ENCODE results near the gene SDHA.
"Not testable (repeated sequence)": the region's sequence is repeated elsewhere in the genome, so short reads cannot be mapped to it uniquely, and the experiment has no call there.

SDHA gene

DNA sequence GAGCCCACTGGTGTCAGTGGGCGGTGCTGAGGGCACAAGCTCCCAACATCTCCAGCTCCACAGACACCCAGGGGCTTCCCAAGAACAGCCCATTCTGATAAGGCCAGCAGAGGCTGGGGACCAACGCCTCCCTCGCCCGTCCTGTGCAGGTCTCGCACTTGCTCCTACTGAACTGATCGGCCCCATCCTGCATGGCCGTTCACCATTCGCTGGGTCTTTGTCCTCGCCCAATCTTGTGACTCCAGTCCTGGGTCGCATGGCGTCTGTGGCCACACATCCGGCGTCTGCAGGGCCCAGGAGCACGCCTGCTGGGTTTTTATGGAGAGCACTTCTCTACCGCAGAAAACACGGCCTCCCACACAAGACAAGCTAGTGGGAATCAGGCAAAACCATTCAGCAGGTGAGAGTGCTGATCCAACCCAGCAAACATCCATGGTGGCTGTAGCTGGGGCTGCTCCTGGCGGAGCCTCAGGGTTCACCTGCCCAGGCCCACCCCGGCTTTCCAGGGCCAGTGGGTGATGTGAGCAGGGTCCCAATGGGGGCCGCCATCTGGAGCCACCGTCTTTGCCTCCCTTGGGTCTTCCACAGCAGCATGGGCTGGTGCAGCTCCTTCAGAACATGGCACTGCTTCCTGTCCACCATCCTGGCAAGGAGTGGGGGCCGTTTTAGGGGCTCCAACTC lies 19.5 kb upstream of the SDHA start:
- no peak for DNase-seq

DNA sequence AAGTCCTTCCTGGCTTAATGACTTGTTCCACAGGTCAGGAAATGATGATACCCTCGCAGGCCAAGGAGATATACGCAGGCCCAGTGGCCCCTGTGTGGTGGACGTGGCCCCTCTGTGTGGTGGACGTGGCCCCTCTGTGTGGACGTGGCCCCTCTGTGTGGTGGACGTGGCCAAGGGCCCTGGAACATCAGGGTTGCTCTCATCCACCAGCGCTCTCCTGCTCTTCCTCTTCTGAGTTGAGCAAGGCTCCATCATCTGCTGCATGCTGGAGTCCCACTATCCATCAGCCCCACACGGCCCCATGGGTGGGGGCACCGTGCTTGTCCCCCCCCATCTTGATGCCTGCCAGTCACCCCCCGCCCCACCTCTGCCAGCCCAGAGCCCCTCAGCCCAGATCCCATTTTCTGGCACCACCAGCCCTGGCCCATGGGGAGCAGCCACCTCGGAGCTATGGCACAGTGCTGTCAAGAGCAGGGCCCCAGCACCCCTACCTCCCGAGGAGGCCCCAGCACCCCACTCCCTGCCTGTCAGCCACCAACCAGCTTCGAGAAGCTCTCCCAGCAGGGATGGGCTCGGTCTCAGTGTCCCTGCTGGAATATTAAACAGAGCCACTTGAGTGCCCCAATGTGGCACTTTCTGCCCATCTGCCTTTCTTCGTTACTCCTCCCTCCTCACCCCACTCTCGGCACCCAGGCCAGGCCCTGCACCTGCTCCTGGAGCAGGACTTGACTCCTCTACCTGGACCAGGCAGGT lies 18.7 kb upstream of the SDHA start:
- DNase-seq: no peak

DNA sequence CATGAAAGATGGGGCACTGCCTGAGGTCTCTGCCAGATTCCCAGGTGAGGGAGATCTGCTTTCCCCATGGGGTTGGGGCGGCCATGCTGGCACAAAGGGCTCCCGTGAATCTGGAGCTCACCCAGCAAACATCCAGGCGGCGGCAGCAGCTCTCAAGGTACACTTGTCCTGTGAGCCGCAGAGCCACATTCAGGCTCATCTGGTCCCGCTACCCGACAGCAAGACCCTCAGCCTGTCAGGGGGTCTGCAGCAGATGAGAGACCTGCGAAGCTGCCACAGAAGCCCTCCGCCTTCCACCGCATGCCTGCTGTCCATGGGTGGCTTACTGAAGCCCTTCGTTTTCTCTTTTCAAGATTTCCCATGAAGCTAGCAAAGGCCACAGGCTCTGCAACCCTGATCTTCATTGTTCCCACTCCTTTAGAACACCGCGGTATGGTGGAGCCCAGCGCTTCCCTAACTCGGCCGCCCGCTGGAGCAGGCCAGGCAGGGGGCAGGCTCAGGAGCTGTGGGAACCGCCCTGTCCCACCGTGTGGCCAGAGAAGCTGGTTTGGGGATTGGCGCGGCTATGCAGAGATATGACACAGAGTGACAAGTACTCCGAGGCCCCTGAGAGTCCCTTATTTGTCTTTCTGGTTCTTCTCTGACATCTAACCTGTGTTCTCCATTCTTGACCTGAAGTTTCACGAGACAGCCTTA lies 18.0 kb upstream of the SDHA start:
- no peak for DNase-seq

DNA sequence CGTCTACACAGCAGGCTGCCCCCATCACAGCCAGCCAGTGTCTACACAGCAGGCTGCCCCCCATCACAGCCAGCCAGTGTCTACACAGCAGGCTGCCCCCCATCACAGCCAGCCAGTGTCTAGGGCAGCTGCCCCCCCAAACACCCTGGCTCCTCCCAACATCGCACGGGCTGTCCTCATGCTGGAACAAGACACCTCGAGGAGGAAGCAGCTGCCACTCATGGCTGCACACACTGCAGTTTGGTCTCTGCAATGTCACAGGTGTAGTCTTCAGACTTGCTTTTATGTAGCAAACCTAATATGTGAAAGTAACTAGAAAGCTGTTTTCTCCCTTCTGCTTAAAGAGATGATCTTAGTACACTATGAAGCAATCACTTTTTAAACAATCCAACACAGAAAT lies 17.1 kb upstream of the SDHA start:
- no peak for DNase-seq

DNA sequence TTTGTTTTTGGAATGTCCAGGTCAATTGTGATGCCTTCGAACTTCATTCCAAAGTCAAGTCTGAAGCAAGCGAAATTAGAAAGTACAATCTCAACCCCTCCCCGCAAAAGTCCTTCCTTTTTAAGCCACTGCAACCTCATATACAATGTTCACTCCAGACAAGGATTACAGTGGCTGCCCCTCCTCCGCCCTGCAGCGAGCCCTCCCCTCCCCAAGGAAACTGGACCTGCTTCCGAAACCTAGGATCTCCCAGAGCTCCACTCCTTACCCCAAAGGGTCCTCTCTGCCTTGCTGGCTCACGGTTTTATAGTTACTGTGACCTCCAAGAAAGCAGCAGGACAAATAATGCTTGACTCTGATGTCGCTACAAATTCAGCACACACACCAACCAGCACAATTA lies 16.4 kb upstream of the SDHA start:
- DNase-seq: no peak

DNA sequence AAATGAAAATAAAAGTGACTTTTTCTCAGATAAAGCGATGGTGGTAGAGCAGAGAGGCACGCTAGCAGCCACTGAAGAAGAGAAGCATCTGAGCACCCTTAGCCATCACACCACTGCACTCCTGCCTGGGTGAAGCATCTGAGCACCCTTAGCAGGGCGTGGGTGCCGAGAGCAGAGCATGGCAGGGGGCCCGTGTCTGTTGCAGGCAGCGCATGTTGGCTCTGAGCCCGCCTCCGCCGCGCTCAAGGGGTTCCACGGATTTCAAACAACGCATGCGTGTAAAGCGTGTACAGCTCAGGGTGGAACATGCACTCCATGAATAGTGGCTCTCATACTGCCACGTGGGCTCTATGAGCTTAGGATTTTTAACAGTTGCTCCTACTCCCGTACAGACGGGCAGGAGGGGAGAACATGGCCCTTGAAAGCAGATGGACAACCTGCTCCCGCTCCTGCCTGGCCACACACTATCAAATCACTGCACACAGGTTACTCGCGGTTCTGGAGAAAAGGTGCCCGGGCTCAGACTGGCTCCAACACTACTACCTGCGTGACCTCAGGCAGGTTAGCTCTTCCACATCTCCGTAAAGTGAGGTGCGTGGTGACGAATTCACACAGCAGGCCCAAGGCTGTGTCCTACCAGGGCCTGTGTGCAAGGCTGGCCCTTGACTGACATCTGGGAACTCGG lies 14.7 kb upstream of the SDHA start:
- no peak for DNase-seq

DNA sequence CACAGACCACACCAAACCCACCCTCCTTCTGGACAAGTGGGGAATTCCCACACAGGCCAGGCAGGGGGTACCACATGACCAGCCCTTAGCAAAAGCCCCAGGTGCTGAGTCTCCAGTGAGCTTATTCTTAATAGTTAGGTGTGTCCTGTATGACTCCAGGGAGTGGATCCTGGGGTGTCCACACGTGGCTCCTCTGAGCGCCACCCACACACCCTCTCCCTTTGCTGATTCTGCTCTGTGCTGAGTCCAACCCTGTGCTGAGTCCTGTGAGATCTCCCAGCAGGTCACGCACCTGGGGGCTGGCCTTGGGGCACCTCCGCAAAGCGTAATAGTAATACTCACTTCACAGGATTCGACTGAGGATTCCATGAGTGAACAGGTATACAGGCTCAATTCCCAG lies 14.1 kb upstream of the SDHA start:
- DNase-seq: no peak

DNA sequence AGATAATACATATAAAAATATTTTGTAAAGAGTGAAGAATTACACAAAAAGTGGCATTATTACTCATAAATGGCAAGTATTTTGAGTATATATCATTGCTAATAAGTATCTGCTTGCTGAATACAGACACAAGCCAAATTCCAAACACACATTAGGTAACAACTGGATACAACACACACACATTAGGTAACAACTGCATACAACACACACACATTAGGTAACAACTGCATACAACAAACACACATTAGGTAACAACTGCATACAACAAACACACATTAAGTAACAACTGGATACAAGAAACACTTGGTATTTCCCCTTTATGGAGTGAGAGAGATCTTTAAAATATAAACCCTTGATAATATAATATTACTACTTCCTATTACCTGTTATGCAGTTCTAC lies 13.7 kb upstream of the SDHA start:
- DNase-seq: no peak

DNA sequence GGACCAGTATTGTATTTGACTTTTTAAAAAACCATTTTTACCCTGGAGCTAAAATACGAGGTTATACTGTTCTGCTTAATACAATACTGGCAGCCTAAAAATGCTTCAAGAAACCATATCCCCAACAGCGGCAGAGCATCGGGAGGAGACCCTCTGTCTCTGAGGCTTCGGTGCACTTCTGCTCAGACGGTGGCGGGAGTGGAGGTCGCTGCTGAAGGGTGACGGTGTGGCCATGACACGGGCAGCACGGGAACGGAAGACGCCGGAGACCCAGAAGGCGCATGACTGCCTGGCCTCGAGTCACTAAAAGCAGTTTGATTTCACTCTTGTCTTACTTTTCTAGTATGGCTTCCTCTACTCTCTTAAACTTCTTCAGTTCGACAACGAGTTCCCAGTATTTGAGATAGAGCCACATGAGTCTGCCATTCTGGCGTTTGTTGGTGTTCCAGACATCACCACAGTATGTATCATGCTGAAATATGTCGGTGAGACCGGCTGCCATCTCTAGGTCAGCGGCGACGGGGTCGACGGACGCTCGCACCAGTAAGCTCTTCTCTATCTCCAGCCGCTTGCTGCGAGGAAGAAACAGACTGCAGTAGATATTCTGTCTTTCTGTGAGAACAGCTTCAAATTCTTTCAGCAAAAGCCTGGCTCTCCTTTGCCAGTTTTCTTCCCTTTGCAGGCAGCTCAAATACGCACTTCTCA lies 13.0 kb upstream of the SDHA start:
- DNase-seq: no peak

DNA sequence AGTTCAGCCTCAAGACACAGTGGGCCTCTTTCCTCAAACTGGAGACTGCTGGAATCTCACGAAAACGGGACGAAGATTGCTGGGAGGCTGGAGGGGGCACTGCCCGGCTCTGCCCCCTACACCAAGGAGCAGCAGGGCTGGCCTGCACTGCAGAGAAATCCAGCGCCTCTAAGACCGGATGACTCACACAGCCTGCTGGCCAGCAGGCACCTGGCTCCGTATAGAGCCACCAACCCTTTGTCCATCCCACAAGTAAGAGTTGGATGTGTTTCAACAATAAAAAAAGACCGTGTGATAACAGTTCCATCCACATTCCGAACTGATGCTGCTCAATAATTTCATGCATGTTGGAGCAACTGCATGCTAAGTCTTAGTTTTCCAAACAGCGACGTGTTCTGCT lies 11.7 kb upstream of the SDHA start:
- DNase-seq: no peak

DNA sequence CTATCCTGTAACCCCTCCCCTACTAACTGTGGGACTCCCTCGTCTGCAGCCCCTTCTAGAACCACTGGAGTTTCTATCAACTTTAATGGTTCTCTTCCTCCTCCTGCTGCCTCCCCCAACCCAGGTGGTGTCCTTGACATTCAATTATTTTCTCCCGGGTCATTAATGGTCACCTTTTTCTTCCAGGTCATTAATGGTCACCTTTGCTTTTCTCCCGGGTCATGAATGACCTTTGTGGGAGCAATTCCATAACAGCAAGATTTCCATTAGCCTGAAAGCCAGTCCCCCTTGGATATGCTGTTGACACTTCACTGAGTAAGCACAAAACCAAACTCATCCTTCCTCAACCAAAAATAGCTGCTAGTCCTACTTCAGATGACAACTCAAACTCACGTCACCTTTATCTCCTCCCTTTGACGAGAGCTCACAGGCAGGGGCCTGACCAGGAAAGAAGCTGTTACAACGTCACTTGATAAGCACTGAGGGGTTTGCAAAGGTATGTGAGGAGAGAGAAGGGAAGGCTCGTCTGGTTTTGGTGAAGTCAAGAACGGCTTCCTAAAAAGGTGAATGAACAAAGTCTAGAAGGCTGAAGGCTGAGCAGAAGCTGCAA lies 11.1 kb upstream of the SDHA start:
- DNase-seq: no peak

DNA sequence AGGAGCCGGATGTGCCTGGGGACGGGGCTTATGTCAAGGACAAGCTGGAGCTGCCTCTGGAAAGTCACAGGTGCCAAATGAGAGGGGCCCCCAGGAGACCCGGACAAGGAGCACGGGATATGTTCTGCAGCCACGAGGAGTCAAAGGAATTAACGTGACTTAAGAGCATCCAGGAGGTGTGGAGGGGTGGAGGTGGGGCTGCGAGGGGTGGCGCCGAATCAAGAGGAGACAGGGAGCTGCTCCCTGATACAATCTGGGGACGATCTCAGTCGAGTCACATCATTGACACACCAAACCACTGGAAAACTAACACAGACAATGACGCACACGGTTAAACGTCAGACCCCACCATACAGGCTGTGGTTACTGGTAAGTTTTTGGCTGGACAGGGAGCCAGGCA lies 10.5 kb upstream of the SDHA start:
- no peak for DNase-seq

DNA sequence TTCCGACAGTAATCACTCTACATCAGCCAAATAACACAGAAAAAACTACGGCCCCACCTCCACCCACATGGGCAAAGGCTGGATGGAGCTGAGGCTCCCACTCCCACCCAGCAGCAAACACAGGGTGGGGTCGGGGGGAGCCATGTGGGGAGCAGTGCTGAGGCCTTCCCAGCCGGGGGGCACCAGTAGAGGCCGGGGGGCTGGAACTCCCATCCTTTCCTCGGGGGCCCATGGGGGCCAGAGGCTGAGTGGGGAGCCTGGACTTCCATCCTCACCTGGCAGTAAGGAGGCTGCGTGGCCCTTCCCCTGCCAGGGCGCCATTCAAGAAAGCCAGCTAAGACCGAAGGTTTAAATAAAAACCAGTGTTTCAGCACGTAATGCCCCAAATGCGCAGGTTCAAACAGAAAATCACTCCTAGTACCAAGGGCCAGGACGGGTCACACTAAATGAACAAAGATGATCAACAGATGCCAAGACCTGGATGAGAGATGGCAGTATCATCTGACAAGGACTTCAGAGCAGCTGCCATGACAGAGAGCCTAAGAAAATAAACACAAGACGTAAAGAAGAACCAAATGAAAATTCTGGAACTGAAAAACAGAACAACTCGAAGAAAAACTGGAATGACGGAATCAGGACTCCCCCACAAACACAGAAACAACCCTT lies 9.5 kb upstream of the SDHA start:
- no peak for DNase-seq

DNA sequence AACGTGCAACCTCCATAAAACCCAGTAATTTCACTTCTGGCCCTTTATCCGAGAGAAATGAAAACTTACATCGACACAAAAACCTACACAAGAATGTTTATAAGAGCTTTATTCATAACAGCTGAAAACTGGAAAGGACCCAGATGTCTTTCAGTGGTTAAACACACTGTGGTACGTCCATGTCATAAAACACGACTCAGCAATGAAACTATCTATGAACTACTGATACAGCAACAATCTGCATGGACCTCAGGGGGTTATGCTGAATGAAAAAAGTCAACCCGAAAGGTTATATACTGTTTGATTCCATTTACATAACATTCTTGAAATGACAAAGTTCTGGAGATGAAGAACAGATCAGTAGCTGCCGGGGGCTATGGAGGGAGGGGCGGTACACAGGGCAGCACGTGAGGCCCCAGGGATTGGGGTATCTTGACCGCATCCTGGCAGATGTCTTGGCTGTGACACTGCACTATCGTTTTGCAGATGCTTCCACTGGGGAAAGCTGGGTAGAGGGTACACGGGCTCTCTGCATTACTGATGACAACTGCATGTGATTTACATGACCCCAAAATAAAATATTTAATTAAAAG lies 4.2 kb upstream of the SDHA start:
- DNase-seq: no peak

DNA sequence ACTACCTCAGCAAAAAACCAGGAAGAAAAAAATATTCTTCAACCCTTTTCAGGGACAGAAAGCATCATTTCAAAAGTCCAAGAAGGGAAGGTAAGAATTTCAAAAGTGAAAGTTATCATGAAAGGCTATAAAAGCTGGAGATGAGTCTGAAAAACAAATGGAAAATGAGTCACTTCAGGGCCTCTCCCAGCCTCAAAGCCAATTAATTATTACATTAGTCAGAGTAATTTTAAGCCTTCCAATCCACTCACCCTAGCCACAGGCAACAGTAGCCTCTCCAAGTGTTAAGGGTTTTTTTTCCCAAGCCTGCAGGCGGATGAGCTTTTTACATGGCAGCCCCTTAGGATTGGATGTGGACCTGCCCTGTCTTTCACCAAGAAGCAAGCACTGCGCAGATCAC lies 2.9 kb upstream of the SDHA start:
- DNase-seq: not testable (repeated sequence)

DNA sequence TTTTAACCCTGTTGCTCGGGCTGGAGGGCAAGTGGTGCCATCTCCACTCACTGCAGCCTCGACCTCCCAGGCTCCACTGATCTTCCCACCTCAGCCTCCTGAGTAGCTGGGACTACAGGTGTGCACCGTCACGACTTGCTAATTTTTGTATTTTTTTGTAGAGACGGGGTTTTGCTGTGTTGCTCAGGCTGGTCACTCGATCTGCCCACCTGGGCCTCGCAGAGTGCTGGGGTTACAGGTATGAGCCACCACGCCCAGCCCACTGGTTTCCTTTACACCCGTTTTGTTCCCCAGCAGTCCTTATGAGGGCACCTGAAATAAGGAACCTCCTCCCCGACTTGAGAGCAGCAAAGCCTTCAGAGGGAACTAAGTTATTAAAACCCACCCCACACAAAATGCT lies 2.0 kb upstream of the SDHA start:
- not testable (repeated sequence) for DNase-seq

DNA sequence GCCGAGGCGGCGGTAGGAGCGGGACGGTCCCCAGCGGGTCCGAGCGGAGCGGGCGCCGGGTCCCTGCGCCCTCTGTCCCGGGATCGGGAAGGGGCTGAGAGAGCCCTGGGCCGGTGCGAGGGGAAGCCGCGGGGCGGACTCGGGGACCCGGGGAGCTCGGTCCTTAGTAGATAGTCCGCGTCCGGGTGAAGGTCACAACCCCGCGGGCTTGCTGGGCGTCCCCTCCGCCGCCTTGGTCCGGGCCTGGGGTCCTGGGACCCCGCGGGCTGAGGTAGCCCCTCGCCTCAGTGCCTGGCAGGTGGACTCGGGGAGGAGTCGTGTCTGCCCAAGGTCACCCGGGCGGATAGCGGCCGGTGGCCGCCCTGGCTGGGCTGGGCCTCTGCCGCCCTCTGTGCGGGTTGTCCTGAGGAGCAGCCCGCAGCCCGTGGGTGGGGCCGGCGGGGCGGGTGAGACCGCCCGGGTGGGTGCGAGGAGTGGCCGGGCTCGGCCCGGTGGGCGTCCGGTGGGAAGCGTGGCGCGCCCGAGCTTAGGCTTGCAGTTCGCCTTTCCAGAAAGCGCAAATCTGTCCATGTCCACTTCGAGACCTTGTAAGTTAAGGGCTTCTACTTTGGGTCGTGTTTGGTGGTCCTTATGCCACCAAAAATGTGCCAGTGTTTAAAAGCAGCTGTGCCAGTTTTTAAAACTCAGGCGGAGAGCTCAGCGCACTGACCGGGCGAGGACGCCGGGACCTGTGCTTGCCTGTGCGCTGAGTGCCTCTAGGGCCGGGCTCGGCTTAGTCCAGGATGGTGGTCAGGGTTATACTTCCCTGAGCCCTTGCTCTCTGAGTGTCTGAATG lies 554 bp downstream of the SDHA start:
- DNase-seq: no peak

DNA sequence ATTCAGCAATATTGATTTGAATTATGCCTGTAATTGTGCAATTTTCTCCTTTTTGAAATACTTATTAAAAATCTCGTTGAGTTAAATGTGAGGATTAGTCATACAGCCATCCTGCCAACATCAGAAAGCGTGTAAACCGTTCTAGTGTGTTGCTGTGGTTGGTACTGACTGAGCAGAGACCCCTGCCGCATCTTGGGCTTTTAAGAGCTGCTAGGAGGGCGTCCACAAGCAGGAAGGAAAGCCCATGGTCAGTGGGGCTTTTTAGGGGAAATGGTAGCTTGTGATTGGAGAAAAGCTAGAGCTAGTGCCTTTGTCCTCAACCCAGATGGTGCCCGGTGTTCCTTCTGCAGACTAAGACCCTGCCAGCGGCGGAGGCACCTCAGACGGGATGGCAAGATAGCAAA lies 1.3 kb downstream of the SDHA start:
- DNase-seq: no peak

DNA sequence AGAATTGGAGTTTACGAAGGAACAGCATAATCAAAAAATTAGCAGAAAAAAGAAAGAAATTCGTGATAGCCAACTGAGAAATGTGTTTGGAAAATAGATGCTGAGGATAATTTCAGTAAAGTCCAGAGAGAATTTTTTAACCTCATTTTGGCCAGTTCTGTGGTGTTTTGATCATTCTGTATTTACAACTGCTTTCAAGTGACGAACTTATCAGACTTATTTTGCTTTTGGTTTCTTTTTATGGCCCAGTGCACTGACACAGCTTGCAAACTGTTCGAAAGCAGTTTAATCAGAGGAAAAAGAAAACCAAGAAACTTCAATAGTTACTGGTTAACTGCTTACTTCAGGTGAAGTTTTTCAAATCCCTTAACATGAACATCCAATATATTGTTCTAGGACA lies 1.9 kb downstream of the SDHA start:
- no peak for DNase-seq

DNA sequence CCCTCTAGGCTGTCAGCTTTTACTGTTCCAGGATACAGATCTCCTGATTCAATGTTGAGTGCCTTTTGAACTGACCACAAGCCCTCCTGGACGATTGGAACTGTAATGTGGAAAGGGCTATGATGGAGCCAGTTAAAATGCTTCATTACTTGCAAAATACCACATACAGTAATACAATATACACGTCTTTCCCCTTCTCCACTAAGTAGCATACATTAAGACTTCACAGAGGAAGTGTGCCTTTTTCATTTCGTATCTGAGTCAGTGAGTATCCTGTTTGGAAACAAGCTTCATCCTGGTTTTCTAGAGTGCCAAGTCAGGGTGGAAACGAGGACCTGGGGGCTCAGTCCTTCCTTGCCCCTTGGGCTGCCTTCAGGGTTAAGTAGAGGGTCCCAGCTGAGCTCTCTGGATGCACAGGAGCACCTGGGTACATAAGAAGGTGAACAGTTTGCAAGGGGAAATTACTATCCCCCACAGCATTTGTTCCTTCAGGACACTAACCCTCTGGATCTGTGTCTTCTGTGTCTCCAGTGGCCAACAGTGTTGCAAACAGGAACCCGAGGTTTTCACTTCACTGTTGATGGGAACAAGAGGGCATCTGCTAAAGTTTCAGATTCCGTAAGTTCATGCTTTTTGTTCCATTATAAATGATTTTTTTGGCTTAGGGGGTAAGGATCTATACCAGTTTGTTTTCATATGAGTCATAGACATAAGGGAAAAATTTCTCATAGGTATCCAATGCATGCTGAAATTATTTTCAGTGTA lies 5.0 kb downstream of the SDHA start:
- DNase-seq: not testable (repeated sequence)
